A549 (cell line): Measurements from ENCODE around the gene SMYD4.

Source experiments
- BCL3 ChIP-seq: fragments of >200 bp; sonication (Bioruptor Twin); formaldehyde crosslinking; IDR thresholded peaks from 3 replicates; pipeline ENCODE4 v1.6.1; 2016
- BHLHE40 ChIP-seq: IDR thresholded peaks from 2 replicates; pipeline ENCODE4 v1.6.1; 2012; ENCODE audit warnings: low read depth, low read length, inconsistent platforms
- CTCF ChIP-seq: fragments of >200 bp; sonication (Bioruptor Twin); formaldehyde crosslinking; IDR thresholded peaks from 3 replicates; pipeline ENCODE4 v1.5.1; 2016
- ESRRA ChIP-seq: fragments of 150-350 bp; IDR thresholded peaks from 2 replicates; pipeline ENCODE4 v1.6.1; 2014; ENCODE audit warnings: mild to moderate bottlenecking, low read length, borderline replicate concordance
- KDM1A ChIP-seq: fragments of 200-600 bp; sonication (generic); IDR thresholded peaks from 2 replicates; pipeline ENCODE4 v1.6.1; 2016; ENCODE audit warnings: low read depth, mild to moderate bottlenecking
- MAFK ChIP-seq: fragments of 450-650 bp; IDR thresholded peaks from 2 replicates; pipeline ENCODE4 v1.6.1; 2014; ENCODE audit not compliant: partially characterized antibody

- no peak for TF ChIP-seq CTCF
- no peak for TF ChIP-seq ESRRA
- no peak for TF ChIP-seq BHLHE40
- TF ChIP-seq MAFK = no peak
- no peak for TF ChIP-seq KDM1A
- no peak for TF ChIP-seq BCL3
Measured at GRCh38 chr17:1787301-1787902, 42.3 kb downstream of the SMYD4 start.
